Small intestine (tissue), 7 donors: ENCODE measurements around the gene NCKAP1. TPM values are rescaled to one million over a fixed set of nuclear protein-coding genes. Genes with fewer than 3 reads are reported as not detected.
"Not testable (repeated sequence)": the region's sequence is repeated elsewhere in the genome, so short reads cannot be mapped to it uniquely, and the experiment has no call there.

Source experiments
- DNase-seq, 2 donors: peaks; one replicate each; pipeline versions ENCODE4 v3.0.0 to v3.0.0-alpha.2; 2013
- FAIRE-seq: peaks from 2 replicates; lab custom pipeline; 2012; peaks lifted over from hg19 to GRCh38; lab: Jason Lieb, UNC
- H3K27ac ChIP-seq, 3 donors: one replicate each; pipeline ENCODE4 v1.5.1; 2013; ENCODE audit warnings: low read length in 2 of 3, mild to moderate bottlenecking in 2 of 3, control low read depth in 1 of 3, inconsistent platforms in 1 of 3, low read depth in 1 of 3, moderate library complexity in 1 of 3
- H3K27me3 ChIP-seq, 3 donors: one replicate each; pipeline ENCODE4 v1.6.1; 2013; ENCODE audit warnings: low read length in 3 of 3, inconsistent platforms in 1 of 3; ENCODE audit not compliant: control insufficient read depth in 3 of 3, insufficient read depth in 3 of 3
- H3K36me3 ChIP-seq, 3 donors: one replicate each; pipeline ENCODE4 v1.6.1; 2013; ENCODE audit warnings: low read length in 3 of 3, inconsistent platforms in 1 of 3, low read depth in 1 of 3, mild to moderate bottlenecking in 1 of 3, moderate library complexity in 1 of 3; ENCODE audit not compliant: control insufficient read depth in 3 of 3, insufficient read depth in 2 of 3
- H3K4me1 ChIP-seq, 3 donors: one replicate each; pipeline ENCODE4 v1.6.1; 2013; ENCODE audit warnings: low read length in 2 of 3, inconsistent platforms in 1 of 3, low read depth in 1 of 3, mild to moderate bottlenecking in 1 of 3, moderate library complexity in 1 of 3; ENCODE audit not compliant: control insufficient read depth in 3 of 3, insufficient read depth in 2 of 3
- H3K4me3 ChIP-seq, 3 donors: one replicate each; pipeline ENCODE4 v1.5.1; 2013; ENCODE audit warnings: low read length in 3 of 3, control low read depth in 1 of 3, inconsistent platforms in 1 of 3, low read depth in 1 of 3, mild to moderate bottlenecking in 1 of 3, moderate library complexity in 1 of 3
- H3K9me3 ChIP-seq, 2 donors: one replicate each; pipeline ENCODE4 v1.6.1; 2013; ENCODE audit warnings: low read depth in 1 of 2, low read length in 1 of 2; ENCODE audit not compliant: control insufficient read depth in 2 of 2, insufficient read depth in 1 of 2
- WGBS, 3 donors: extraction: QIAGEN DNeasy Blood & Tissue Kit; methylation state at CpG; one replicate each; pipeline ENCODE4 v1.1.7; 2013; 5-methylcytosine and 5-hydroxymethylcytosine counted together
- polyA plus RNA-seq, 4 donors: library from polyadenylated mRNA; stranded (reverse) in 3 of 4; unstranded in 1 of 4; fragments of 200-250 nt in 3 of 4; fragments of 120-200 nt in 1 of 4; gene quantifications; one replicate each; pipeline versions ENCODE4 v1.2.1 to v1.2.3, GENCODE V29; 2013
- donor health status: healthy with polysubstance abuse.
- donor health status: control.
- donor health status: control.
- donor health status: Bipolar disorder and iron deficiency.
- donor health status: healthy.

NCKAP1 gene
- polyA plus RNA-seq, 4 donors: 60.3 to 124 (median 71.5) TPM

GRCh38 chr2:182962641-182963040 is 75.6 kb downstream of the NCKAP1 start:
- no peaks in the 10 kb centered on the region for H3K27me3 ChIP-seq
- no peaks in the 10 kb centered on the region for H3K4me1 ChIP-seq
- no peak for DNase-seq
- FAIRE-seq: peak; percentile 51
- H3K27ac ChIP-seq: no peak overlapping the region
- H3K36me3 ChIP-seq: peaks cover 0 to 14% (median 8%) of the 10 kb centered on the region in 3 donors
- WGBS, 3 donors: 66 to 78% (median 75%) methylated on average over 2 of the region's 2 CpGs
- H3K4me3 ChIP-seq: no peak overlapping the region
- H3K9me3 ChIP-seq: no peaks in the 10 kb centered on the region

- not testable (repeated sequence) for H3K9me3 ChIP-seq, H3K4me3 ChIP-seq, DNase-seq, FAIRE-seq, H3K27me3 ChIP-seq, H3K27ac ChIP-seq, H3K4me1 ChIP-seq
- peaks cover 0 to 14% (median 11%) of the 10 kb centered on the region in 3 donors for H3K36me3 ChIP-seq
- WGBS, 3 donors: 95 to 100% (median 97%) methylated on average over 1 of the region's 2 CpGs
Measured at GRCh38 chr2:182960869-182961268, 77.4 kb downstream of the NCKAP1 start.

GRCh38 chr2:182954789-182955188 is 83.5 kb downstream of the NCKAP1 start:
- Histone ChIP-seq H3K36me3 (peaks cover 0 to 20% (median 8%) of the 10 kb centered on the region in 3 donors), H3K9me3 (no peaks in the 10 kb centered on the region), H3K4me1 (no peaks in the 10 kb centered on the region), H3K27ac (no peak overlapping the region), H3K4me3 (no peak overlapping the region), H3K27me3 (no peaks in the 10 kb centered on the region)
- FAIRE-seq: no peak
- no peak for DNase-seq

GRCh38 chr2:182952741-182953450 is 85.4 kb downstream of the NCKAP1 start:
- FAIRE-seq (no peak), DNase-seq (no peak)
- Histone ChIP-seq H3K4me3 (no peak overlapping the region), H3K4me1 (no peaks in the 10 kb centered on the region), H3K9me3 (no peaks in the 10 kb centered on the region), H3K27ac (no peak overlapping the region), H3K27me3 (no peaks in the 10 kb centered on the region), H3K36me3 (peaks cover 0 to 21% (median 8%) of the 10 kb centered on the region in 3 donors)
- WGBS, 3 donors: 96 to 98% (median 97%) methylated on average over 6 of the region's 6 CpGs

DNA sequence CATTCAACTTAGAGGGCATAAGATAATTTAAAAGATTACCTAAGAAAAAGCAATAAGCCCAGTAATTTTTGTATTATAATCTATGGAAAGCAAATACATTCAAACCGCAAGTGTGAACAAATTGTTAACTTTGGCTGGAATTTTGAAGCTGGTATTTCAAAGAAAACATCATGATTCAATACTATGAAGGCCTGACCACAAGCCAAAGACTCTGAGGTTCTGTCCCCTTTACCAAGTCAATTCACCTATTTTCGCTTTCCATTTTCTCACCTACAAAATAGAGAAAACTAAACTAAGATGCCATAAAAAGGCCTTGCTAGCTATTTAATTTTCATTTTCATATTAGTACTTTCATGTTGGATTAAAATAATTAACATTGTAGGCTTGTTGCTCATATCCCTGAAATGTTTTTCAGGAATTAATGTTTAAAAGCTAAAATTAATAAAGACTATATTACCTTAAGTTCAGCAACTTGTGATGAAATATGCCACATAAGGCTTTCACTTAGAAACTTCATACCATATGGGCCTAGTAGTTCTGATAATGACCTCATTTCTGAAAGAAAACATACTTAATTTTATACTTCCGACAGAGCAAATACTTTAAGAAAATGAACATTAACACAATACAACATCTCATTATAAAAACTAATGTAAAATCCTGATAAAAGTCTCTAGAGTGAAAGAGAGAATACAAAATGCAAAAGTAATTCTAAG is 86.2 kb downstream of the NCKAP1 start:
- Histone ChIP-seq H3K9me3 (no peaks in the 10 kb centered on the region), H3K4me1 (no peaks in the 10 kb centered on the region), H3K4me3 (no peak overlapping the region), H3K27me3 (no peaks in the 10 kb centered on the region), H3K36me3 (peaks cover 0 to 21% (median 5%) of the 10 kb centered on the region in 3 donors), H3K27ac (no peak overlapping the region)
- no peak for DNase-seq
- 72 to 88% (median 82%) methylated on average over 3 of the region's 3 CpGs for WGBS, 3 donors
- peak; percentile 36 for FAIRE-seq

GRCh38 chr2:182950546-182950945 is 87.7 kb downstream of the NCKAP1 start:
- peaks cover 0 to 18% (median 5%) of the 10 kb centered on the region in 3 donors for H3K36me3 ChIP-seq
- no peaks in the 10 kb centered on the region for H3K27me3 ChIP-seq
- no peaks in the 10 kb centered on the region for H3K4me1 ChIP-seq
- no peak overlapping the region for H3K4me3 ChIP-seq
- no peaks in the 10 kb centered on the region for H3K9me3 ChIP-seq
- DNase-seq: no peak
- WGBS, 3 donors: 97 to 99% (median 98%) methylated on average over 3 of the region's 3 CpGs
- FAIRE-seq: no peak
- no peak overlapping the region for H3K27ac ChIP-seq

DNA sequence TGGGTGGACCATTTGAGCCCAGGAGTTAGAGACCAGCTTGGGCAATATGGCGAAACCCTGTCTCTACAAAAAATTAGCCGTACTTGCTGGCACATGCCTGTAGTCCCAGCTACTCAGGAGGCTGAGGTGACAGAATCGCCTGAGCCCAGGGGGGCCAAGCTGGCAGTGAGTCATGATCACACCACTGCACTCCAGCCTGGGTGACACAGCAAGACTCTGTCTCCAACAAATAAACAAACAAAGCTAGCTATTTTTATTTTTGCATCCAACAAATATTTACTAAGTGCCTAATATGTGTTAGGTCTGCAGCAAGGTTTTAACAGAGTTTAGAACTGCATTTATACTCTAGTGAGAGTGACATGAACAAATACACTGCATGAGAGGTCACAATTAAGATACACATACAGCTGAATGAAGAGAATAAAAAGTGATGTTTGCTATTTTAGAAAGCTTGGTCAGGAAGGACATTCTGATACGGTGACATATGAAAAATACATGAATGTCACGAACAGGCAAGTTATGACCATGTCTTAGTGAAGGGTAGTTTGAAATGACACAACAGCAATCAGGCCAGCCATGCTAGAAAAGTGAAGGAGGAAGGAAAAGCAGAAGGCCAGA is 88.6 kb downstream of the NCKAP1 start:
- no peak for DNase-seq
- no peaks in the 10 kb centered on the region for H3K9me3 ChIP-seq
- H3K4me3 ChIP-seq: no peak overlapping the region
- no peak overlapping the region for H3K27ac ChIP-seq
- no peaks in the 10 kb centered on the region for H3K27me3 ChIP-seq
- peaks cover 0 to 24% (median 4%) of the 10 kb centered on the region in 3 donors for H3K36me3 ChIP-seq
- 88 to 92% (median 91%) methylated on average over 5 of the region's 5 CpGs for WGBS, 3 donors
- FAIRE-seq: no peak
- no peaks in the 10 kb centered on the region for H3K4me1 ChIP-seq

GRCh38 chr2:182949052-182949451 is 89.2 kb downstream of the NCKAP1 start:
- Histone ChIP-seq H3K9me3 (no peaks in the 10 kb centered on the region), H3K27ac (no peak overlapping the region), H3K4me3 (no peak overlapping the region), H3K4me1 (no peaks in the 10 kb centered on the region), H3K27me3 (no peaks in the 10 kb centered on the region), H3K36me3 (peaks cover 0 to 25% (median 4%) of the 10 kb centered on the region in 3 donors)
- WGBS, 3 donors: 90 to 95% (median 93%) methylated on average over 4 of the region's 4 CpGs
- DNase-seq (no peak), FAIRE-seq (no peak)
